Epithelial cell of proximal tubule (primary cell): ENCODE results near the gene SS18L1. TPM values are rescaled to one million over a fixed set of nuclear protein-coding genes. Genes with fewer than 3 reads are reported as not detected.

Experiments used
- DNase-seq: peaks from one replicate; pipeline ENCODE4 v3.0.0-alpha.2; 2011; ENCODE audit warnings: low read depth
- H3K4me3 ChIP-seq: 2 replicates; pipeline ENCODE4 v1.5.1; 2011; ENCODE audit warnings: low read depth, mild to moderate bottlenecking, low read length
- total RNA-seq: library from RNA; depleted of rRNA; stranded (reverse); fragments of >200 nt; gene quantifications from 2 replicates; pipeline ENCODE4 v1.2.3, GENCODE V29; 2015
- TF ChIP-seq, protein P1 (sequence below): conservative IDR thresholded peaks from 2 replicates; pipeline ENCODE4 v1.5.1; 2012; ENCODE audit warnings: low read depth, mild to moderate bottlenecking, low read length

The SS18L1 gene
- total RNA-seq, 1 donor from 2014 or later = 11.4 TPM

DNA sequence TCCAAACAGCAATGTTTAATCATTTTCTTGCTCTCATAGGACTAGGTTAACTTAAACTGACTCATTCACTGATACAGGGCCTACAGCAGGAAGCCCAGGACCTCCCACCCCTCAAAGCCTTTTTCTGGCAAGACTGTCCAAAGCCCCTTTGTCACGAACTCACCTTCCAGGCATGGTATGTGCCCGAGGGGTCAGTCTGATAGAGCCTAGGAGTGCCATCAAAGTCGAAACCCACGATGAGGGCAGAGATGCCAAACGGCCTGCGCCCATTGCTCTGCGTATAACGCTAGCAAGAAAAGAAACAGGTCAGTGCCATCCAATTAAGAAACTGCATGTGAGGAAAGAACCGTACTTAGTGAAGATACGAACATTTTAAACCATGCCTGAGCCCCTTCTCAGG is 4.7 kb upstream of the SS18L1 start:
- H3K4me3 ChIP-seq = no peak overlapping the region
- DNase-seq = no peak
- TF ChIP-seq, protein P1, sequence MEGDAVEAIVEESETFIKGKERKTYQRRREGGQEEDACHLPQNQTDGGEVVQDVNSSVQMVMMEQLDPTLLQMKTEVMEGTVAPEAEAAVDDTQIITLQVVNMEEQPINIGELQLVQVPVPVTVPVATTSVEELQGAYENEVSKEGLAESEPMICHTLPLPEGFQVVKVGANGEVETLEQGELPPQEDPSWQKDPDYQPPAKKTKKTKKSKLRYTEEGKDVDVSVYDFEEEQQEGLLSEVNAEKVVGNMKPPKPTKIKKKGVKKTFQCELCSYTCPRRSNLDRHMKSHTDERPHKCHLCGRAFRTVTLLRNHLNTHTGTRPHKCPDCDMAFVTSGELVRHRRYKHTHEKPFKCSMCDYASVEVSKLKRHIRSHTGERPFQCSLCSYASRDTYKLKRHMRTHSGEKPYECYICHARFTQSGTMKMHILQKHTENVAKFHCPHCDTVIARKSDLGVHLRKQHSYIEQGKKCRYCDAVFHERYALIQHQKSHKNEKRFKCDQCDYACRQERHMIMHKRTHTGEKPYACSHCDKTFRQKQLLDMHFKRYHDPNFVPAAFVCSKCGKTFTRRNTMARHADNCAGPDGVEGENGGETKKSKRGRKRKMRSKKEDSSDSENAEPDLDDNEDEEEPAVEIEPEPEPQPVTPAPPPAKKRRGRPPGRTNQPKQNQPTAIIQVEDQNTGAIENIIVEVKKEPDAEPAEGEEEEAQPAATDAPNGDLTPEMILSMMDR = no peak

DNA sequence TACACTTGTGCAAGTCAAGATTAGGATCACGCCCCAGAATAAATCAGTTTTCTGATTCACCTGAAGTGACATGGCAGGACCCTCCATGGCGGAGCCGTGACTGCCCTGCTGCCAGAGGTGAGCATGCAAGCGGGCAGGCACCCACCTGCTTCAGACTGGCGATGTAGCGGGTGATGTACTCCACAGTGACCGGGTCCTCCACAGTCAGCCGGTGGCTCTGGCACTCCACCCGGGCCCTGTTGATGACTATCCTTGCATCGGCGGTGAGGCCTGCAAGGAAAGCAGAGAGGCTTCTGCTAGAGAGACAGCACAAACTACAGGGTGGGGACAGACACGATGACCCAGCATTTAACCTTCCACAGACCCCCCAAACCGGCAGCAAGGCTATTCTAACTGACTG is 3.9 kb upstream of the SS18L1 start:
- no peak for DNase-seq
- TF ChIP-seq, protein P1 = no peak
- no peak overlapping the region for H3K4me3 ChIP-seq

DNA sequence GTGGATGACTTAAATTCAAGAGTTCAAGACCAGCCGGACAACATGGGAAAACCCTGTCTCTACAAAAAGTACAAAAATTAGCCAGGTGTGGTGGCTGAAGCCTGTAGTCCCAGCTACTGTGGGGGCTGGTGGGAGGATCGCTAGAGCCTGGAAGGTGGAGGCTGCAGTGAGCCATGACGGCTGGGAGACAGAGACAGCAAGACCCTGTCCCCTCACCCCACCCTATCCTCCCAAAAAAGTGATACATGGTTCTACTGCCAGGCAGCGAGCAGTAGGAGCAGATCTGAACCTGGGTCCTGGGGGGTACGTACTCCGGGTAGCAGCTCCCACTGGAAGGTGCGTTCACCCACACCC is 2.5 kb upstream of the SS18L1 start:
- no peak for DNase-seq
- H3K4me3 ChIP-seq = peak overlapping the region; percentile 80
- TF ChIP-seq, protein P1 = no peak

DNA sequence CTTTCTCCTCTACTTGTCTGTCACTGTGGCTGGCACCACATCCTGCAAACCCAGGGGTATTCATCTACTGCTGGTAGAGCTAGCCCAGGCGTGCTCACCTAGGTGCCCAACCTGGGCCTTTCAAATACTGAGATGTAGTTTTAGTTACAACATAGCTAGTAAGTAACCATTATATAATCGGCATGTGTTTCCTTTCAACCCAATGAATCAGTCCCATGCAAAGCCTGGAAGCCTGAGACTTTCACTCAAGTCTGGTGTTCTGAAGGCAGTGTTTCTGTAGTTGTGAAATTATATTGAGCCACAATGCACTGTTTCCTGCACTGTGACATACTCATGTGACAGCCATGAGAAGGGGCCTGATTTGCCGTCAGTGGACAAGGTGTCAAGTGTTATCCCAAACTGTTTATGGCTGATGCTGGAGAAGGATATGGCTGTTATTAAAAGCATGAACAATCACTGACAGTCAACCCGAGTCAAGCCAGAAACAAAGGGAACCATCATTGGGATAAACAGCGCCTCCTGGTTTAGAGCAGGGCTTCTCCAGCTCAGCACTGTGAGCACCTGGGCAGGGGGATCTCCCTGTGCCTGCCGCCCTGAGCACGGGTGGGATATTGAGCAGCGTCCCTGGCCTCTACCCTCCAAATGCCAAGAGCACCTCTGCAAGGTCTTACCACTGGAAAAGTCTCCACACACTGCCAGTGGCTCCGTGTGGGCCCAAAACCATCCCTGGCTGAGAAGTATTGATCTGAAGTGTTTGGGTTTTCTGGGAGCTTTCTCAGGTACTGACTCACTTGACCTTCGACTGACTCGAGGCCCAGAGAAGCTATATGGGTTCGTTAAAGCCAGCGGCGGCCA is 1.9 kb upstream of the SS18L1 start:
- peak overlapping the region; percentile 80 for H3K4me3 ChIP-seq
- TF ChIP-seq, protein P1 = peak; percentile 53
- no peak for DNase-seq

DNA sequence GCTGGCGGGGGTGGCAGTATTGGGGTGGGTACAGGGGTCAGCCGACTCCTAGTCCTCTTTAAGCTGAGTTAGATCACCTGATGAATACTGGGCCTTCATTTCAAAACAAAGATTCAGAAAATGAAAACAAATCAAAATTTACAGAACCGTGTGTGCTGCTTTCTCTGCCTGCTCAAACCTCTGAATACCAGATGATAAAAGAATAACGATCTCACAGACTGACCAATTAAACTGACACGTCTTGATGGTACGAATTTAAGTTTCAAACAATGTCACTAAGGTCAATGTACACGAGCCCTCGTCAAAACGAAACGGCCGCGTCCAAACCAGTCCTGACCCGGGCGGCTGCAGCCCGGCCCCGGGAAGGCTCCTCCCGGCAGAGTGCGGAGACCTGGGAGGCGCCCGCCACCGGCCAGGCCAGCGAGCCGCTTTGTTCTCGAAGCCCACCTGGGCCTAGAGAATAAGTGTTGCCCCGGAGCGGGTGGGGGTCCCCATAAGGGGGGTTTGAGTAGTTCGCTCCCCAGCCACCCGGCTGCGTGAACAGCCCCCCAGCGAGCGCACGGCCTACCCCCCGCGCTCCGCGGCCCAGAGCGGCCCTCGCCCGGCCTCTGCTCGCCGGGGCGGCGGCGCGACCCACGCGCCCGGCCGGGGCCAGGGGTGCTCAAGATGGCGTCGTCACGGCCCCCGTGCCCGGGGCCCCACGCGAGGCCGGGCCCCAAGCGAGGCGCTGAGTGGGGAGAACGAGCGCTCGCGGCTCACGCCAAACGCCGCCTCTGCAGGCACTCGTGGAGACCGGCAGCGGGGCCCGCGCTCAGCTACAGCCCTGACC is 1.1 kb upstream of the SS18L1 start:
- DNase-seq = no peak
- peak overlapping the region; percentile 80 for H3K4me3 ChIP-seq
- TF ChIP-seq, protein P1 = no peak

DNA sequence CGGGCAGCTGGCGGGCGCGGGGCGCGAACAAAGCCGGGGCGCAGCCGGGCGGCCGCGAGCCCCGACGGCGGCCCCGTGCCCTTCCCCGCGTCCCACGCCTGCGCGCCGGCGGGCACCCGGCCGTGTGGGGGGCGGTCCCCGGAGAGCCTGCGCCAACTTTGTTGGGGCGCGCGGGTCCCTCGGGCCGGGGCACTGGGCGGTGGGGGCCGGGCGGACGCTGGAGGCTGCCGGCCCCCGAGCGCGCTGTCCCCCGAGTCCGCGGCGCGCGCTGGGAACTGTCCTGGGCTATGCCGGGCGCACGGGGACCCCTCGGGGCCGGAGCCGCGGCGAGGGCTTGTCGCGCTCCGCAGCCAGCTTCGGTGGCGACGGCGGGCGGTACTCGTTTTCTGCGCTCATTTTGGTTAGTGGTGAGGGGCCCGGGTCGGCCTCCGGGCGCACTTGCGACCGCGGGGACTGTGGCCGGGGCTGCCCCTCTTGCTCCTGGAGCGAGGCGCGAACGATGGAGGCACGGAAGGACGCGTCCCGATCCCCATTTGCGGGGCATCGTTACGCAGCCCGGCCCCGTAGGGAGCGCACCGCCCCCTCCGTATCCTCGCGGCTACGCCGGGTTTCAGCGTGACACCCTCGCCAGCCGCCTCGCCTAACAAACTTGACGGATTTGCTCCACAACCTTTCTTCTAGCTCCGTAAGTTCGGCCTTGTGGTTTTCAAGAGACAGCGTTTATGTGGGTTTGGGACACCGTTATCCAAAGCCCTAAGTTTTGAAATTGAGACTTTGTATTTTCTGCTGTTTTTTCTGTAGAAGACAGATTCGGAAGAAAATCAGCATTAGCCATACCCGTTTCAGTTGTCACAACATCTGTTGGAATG is 622 bp downstream of the SS18L1 start:
- peak overlapping the region; percentile 80 for H3K4me3 ChIP-seq
- TF ChIP-seq, protein P1 = no peak
- no peak for DNase-seq
